ENCODE measurements around the gene PRSS50. TPM values are rescaled to one million over a fixed set of nuclear protein-coding genes. Genes with fewer than 3 reads are reported as not detected.
A peak's percentile ranks its signal among the peaks of the same experiment; 100 is the strongest.

Gene PRSS50
- total RNA-seq, 1 donor from 2014 or later = not detected

DNA sequence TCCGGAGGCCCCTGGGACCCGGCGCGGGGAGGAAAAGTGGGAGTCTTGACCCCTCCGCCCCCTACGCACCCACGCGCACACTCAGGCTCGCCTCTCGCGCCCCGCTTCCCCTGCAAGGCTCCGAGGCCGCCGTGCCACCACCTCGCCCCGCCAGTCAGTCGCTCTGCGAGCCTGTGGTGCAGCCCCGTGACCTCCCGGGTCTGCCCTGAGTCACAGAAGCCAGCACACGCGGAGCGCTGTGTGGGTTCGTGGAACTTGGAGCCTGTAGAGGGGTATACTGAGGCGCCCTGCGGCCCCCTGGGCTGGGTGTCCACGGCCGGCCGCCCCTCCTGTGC, 23.8 kb downstream of the PRSS50 start:
- no peak for FAIRE-seq
- no peak for DNase-seq (ENCODE audit: low spot score in 2 of 2)

DNA sequence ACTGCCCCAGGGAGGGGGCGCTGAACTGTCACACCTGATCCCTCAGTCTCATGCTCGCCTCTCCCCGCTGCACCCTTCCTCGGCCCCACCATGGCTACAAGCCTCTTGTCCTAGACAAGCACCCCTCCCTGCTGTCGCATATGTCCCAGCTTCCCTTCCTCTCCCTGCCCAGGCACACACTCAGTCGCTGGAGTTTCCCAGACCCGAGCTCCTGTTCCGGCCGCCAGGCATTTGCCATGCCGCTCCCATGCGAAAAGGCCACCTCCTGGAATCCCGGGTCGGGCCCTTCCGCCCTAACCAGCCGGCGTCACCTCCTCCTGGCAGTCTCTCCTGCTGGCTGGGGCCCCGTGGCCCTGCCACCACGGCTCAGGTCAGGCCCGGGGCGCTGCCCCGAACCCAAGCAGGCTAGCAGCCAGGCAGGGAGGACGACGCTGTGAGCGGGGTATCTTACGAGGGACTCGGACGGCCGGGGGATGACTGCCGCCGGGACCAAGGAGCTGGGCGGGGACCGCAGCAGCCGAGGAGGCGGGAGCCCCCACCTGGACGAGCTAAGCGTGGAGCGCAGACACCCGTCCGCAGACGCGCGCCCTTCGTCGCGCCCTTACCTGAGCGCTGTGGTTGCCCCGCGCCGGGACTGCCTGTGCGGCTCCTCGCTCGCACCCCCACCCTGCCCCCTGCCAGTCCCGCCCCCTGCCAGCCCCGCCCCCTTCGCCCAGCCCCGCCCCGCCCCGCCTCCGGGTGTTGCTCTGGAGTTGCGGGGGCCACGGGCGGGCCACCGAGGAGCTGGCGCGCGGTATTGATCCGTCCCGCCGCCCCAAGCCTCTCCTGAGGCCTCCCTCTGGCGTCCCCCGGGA, 24.4 kb downstream of the PRSS50 start, which contains the start of gene ALS2CL:
ALS2CL (minus strand) TSS at position 642 of the 854 bp plus-strand sequence. CDS start 4,239 bp downstream, outside the sequence.
- FAIRE-seq = no peak
- peak; percentile 55 to 82 for DNase-seq (ENCODE audit: low spot score in 2 of 2)

DNA sequence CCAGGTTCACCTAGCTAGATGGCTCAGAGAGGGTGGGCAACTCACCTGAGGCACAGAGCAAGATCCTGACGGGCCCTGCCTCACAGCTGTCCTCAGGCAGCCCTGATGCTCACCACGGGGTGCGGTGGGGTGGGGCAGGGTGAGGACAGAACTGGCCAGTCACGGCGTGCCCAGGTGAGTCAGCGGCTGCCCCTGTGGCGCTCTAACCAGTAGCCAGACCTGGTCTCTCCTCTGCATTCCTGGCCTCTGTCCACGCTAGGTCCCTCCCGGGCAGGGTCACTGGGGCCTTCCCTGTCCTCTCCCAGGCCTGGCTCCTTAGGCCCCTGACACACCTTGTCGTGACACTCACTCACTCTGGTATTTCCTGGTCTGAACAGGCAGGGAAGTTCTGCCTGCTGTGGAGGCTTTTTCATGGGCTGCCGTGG, 25.1 kb downstream of the PRSS50 start:
- FAIRE-seq (no peak), DNase-seq (ENCODE audit: low spot score in 2 of 2) (no peak)

DNA sequence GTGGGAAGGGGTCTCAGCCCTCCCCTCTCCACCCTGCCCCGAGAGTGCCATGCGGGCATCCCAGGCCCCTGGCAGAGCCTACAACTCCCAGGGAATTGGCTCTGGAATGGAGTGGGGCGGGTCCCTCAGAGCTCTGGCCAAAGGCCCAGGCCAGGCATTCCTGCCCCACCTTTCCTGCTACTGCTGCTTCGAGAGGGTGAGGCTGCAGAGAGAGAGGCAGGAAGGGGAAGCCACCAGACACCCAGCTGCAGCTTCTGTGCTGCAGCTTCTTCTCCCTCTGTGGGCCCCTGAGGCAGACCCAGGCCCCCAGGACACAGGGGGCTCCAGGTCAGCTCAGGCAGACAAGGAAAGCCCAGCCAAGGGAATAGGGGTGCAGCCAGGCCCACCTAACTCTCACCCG, 26.9 kb downstream of the PRSS50 start:
- FAIRE-seq (no peak), DNase-seq (ENCODE audit: low spot score in 2 of 2) (no peak)

DNA sequence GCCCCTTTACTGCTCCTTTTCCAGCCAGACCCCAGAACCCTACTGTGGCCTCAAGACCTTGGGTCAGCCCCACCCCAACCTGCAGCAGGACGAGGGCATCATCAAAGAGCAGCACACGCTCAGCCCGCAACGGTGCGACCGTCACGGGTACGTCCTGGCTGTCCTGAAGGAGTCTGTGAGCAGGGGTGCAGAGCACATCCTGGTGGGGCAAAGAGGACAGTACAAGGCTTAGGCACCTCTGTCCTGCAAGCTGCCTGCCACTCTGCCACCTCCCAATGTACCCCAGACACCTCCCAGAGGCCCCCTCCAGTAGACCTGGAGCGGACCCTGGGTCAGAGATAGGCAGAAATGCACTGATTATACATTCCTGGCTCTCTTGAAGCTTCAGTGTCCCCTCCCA, 32.2 kb downstream of the PRSS50 start:
- DNase-seq (ENCODE audit: low spot score in 2 of 2) (no peak), FAIRE-seq (no peak)

DNA sequence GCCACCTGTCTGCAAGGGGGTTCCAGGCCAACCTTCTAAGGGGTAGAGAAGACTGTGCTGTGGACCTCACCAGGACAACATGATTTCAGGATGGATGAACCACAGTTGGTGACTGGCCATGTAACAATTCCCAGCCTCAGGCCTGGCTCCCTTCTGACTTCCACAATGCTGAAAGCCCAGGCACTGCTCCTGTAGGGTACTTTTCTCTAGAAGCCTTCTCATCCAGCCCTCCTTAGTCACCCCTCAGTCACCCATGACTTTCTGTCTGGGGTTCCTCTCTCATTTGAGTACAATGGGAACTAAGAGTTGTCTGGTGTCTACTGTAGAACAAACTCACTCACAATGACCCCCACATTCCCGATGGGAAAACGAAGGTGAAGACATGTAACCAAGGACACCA, 32.8 kb downstream of the PRSS50 start:
- FAIRE-seq (no peak), DNase-seq (ENCODE audit: low spot score in 2 of 2) (no peak)

DNA sequence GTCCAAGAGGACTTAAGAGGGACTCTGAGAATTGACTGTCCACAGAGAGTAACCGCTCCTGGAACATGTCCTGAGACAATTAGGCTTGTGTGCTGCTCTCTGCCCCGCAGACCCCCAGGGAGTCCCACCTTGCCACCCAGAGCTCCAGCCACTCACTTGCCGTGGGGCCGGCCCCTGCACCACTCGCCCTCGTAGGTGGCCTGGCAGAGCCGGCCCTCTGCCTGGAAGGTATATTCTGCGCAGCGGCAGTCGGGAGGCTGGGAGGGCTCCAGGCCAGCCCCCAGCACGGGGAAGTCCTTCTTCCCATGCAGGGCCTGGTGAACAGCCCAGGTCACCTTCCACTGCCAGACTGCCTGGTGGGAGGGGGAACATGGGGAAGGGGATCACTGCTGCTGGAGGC, 34.7 kb downstream of the PRSS50 start:
- DNase-seq (ENCODE audit: low spot score in 2 of 2) = no peak
- no peak for FAIRE-seq

DNA sequence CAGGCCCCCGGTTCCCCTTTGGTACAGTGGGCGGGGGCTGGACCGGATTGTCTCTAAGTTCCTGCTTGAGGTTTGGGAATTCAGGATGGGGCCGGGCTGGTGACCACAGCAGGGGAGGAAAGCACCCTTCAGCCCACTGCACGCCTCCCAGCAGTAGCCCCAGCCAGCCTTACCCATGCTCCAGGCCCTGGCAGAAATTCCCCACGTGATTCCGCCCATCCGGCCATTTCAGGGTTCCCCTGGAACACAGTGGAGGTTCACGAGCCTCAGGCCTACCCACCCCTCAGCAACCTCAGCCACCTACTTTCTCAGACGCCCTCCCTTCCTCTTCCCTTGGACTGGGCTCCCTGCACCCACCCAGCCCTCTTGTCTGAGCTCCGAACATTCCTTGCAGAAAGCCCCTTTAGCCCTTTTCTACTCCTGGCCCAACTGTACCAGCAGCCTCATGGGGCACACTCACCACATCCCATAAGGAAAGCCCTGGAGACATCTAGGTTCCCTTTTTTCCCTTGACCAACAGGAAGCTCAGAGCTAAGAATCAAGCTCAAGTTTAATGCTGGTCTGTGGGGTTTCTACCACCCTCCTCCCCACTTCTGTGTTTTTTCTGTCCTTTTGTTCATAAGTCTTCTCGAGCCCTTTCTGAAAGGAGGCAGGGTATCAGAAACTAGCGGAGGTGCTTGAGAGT, 35.7 kb downstream of the PRSS50 start:
- DNase-seq (ENCODE audit: low spot score in 2 of 2) (no peak), FAIRE-seq (no peak)

DNA sequence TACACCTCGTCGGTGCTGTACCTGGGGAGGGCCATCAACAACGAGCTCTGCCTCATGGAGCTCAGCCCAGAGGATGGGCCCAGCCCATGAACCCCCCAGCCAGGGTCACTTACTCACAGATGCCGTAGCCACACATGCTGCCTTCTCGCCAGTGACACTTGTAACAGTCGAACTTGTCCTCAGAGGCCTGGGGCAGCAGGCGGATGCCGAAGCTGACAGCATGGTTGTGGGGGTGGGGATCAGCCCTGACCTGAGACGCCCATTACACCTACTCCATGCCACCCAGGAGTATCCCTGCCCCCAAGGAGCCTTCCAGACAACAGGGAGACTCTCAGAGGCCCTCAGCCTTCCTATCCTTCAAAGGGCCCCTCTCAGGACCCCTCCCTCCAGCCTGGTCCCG, 36.3 kb downstream of the PRSS50 start:
- FAIRE-seq (no peak), DNase-seq (ENCODE audit: low spot score in 2 of 2) (no peak)

DNA sequence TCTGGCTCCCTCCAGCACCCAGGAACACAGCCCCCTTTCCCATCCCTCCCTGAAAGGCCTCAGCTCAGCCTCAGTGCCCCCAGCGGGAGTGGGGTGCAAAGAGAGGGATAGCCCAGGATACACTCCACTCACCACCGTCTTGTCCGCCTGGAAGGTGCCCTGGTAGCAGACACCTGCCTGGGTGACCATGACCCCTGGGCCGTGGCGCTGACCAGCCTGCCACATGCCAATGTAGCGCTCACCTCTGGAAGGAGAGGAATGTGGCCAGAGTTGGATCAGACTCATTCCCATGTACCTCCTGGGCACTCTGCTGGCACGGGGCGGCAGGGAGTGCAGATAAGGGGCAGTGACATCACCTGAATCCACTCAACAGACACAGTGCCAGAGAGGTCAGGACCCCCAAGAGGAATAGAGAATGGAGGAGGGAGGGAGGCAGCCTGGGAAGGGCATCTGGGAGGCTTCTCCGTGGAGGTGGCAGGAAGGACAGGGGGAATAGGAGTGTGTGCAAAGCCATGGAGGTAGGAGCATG, 37.3 kb downstream of the PRSS50 start:
- DNase-seq (ENCODE audit: low spot score in 2 of 2) = no peak
- no peak for FAIRE-seq

DNA sequence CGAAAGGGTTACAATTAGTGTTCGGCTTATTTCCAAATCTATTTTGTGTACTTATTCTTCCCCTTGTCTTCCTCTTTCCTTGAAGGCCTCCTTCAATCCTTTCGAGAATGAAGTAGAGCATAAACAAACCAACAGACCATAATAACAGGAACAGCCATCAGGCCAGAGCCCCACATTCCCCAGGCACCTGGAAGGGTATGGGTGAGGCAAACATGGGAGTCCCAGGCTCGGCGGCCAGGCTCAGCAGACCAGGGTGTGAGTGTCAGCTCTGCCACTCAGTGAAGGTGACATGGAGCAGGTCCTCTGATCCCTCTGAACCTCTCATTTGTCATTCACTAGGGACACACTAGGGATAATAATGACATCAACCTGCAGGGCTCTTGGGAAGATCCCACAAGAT, 38.0 kb downstream of the PRSS50 start:
- no peak for FAIRE-seq
- DNase-seq (ENCODE audit: low spot score in 2 of 2) = no peak

DNA sequence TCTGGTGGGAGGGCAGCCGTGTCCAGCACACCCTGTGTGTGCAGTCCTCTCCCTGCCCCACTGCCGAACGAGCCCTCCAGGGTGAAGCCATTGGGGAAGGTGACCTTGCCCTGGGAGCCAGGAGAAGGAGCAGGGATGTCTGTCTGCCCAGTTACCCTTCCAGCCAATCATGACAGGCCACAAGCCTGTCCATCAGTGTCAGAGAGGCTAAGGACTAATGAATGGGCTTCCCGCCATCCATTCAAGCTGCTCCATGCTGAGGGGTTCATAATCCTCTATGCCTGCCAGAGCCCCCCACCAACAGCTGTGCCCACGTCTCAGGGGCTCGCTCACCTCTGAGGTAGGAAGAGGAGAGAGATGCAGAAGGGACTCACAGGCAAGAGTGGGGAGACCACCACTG, 39.4 kb downstream of the PRSS50 start:
- FAIRE-seq (no peak), DNase-seq (ENCODE audit: low spot score in 2 of 2) (no peak)

DNA sequence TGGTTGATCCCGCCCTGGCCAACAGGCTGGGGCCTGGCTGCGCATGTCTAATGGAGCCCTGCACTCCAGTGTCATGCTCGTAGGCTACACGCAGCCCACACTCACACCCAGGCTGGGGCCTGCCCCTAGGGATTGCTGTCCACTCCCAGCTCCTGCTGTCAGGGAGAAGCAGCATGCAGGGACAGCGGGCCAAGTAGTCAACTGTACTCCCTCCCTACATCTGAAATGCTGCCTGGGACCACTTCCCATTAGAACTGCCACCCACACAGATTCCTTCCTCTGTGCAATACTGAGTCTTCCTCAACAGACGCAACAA, 40.3 kb downstream of the PRSS50 start:
- DNase-seq (ENCODE audit: low spot score in 2 of 2) = no peak
- FAIRE-seq = no peak

DNA sequence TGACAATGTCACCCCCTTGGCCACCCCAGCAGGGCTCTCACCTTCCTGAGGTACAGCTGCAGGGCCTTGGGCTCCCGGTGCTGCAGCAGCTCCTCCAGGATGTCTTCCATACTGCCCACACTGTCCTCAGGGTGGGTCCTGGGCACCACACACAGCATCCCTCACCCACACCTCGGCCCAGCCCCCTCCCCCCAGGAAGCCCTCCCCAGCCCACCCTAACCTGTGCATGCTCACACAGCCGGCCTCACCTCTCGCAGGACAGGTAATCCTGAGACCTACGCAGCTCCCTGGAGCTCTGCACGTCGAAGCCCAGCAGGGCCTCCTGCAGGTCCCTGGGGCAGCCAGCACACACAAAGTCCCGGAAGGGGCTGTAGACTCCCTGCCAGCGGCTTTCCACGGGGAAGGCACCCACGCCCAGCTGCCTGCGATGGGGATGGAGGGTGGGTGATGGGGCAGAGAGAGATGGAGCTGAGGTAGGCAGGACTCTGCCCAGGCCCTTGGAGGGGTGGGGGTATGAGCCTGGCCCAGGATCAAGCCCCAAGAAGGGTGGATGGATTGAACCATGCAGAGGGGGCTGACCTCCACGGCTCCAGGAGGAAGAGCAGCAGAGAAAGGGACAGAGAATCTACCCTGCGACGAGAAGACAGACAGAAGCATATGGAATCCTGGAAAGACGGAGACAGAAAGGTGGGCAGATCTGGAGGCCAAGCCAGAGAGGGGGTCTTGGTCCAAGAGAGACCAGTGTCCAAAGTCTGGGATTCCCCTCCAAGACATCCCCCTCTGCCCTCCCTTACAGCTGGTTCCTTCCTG, 40.9 kb downstream of the PRSS50 start:
- FAIRE-seq (no peak), DNase-seq (ENCODE audit: low spot score in 2 of 2) (no peak)

DNA sequence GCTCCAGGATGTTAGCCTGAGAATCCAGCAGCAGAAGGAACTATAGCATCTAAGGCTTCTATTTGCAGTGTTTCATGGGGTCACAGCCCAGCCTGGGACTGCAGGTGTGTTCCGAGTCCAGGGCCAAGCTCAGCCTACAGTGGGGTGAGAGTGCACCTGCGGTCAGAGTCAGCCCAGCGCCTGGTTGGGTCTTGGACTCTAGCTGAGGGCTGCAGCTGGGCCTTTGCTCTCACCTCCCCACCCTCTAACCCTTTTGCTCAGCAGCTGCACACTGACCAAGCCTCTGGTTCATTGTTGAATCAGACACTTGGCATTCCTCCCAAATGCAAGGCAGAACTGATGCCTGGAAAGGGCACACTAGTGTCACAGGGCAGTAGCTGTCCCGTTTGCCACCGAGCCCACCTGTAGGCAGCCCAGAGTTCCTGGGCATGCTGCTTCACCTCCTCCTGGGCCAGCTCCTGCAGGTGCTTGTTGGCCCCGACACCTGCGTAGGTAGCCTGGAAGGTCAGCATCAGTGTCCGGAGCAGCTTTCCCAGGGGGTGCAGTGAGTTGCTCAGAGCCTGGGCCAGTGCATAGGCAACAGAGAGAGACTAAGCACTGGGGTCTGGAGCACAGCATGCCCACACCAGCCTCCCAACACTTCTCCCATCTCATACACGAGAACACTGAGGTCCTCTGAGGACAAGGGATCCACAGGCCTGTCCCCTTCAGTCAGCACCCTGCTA, 41.7 kb downstream of the PRSS50 start:
- no peak for FAIRE-seq
- DNase-seq (ENCODE audit: low spot score in 2 of 2) = peak in 1 of 2 donors; percentile 49

DNA sequence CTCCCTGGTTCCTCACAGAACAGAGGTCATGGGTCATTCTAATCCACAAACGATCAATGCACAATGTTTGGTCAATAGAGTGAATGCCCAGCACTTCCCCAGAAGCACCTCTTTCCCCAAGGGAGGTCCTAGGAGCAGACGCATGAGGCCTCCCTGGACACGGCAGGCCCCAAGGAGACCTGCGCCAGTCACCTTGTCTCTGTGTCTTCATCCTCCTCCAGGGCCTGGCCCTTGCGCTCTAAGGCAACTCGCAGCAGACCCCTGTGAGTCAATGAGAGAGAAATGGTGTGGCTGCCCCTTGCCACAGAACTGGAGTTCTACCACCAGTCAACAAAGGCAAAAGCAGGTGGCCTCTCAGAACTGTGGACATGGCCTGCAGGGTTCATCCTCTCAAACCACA, 42.2 kb downstream of the PRSS50 start:
- FAIRE-seq = no peak
- DNase-seq (ENCODE audit: low spot score in 2 of 2) = no peak

DNA sequence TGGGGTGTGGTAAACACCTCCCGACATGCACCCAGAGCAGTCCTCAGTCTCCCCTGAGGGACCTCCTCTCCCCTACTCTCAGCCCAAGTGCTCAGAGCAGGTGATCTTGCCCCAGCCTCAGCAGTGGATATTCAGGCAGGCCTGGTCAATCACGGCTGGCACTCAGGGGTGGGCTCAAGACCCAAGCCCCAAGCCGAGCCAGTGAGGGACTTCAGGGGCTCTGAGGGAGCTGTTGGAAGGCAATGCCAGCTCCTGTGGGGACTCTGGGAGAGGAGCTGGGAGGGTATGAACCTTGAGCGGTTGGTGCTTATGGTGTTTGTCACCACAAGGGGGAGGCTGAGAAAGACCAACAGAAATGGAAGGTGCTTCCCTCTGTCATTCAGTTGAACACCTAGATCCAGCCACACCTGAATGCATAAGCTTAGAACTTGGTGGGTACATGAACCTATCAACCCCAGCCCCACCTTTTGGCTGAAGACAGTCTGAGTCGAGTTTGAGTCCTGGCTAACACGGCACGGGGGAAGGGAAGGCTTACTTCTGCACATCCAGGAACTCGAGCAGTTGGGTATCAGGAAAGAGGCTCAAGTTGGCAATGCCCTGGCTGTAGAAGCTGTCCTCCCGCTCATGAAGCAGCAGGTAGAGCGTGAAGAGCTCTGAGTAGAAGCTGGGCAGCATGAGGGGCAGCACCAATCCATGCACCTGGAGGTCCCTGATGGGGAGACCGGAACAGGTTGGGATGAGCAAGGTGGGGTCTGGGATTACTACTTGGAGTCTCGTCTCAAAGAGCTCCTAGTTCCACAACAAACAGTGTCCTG, 43.4 kb downstream of the PRSS50 start:
- FAIRE-seq = no peak
- DNase-seq (ENCODE audit: low spot score in 2 of 2) = peak in 1 of 2 donors; percentile 5

DNA sequence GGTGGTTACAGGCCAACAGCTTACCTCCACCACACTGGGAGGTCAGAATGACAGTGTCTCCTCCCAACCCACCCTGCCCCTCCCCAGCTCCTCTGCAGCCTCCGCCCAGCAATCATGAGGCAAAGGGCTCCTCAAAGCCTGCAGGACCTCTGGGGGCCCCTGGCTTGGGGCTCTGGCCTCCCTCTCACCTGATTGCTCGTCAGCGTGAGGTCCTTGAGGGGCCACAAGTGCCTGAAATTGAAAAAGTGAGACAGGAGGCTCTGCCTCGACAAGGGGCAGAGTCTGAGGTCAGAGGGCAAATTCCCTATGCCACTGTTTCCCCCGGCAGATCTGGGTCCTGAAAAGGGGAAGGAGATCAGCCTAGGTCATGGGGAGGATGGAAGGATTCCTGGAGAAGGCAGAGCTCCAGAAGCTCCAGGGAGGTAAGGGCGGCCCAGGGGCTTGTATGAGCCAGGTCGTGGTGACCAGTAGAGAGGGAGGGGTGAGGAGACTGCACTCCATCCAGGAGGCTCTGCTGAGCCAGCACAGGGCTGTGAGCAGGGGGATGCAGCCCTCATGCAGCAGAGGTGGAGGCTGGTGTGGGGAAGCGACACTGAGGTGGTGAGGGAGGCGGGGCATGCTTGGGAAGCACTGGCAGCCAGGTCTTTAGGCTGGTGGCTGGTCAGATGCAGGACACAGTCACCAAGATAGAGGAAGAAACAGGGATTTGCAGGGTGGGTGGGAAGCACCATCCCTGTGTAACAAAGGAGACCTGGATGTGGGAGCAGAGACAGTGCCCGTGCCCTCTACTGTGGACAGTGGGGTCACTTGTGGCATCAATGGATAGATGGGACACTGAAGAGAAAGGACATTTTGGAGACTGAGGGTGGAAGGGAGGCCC, 44.3 kb downstream of the PRSS50 start:
- FAIRE-seq (no peak), DNase-seq (ENCODE audit: low spot score in 2 of 2) (peak in 1 of 2 donors; percentile 0)

DNA sequence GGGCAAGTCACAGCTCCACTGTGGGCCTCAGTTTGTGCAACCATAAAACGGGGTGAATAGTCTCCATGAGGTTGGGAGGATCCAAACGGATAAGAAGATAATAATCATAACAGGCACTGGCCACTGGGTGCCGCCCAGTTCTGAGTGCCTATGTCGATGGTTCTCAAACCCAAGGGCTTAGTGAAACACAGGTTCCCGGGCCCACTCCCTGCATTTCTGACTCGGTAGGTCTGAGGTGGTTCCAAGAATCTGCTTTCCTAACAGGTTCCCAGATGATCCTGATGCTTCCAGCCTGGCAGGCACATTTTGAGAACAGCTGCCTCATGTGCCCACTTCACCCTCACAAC, 45.3 kb downstream of the PRSS50 start:
- DNase-seq (ENCODE audit: low spot score in 2 of 2) = peak in 1 of 2 donors; percentile 0
- no peak for FAIRE-seq
